GM18858 (cell line): Measurements from ENCODE around the gene ARHGEF12.

Experiments
- ATAC-seq: cut with Tn5 transposase; IDR thresholded peaks from one replicate; pipeline ENCODE4 v1.9.1; 2021; ENCODE audit not compliant: unreplicated experiment

ARHGEF12 gene

DNA sequence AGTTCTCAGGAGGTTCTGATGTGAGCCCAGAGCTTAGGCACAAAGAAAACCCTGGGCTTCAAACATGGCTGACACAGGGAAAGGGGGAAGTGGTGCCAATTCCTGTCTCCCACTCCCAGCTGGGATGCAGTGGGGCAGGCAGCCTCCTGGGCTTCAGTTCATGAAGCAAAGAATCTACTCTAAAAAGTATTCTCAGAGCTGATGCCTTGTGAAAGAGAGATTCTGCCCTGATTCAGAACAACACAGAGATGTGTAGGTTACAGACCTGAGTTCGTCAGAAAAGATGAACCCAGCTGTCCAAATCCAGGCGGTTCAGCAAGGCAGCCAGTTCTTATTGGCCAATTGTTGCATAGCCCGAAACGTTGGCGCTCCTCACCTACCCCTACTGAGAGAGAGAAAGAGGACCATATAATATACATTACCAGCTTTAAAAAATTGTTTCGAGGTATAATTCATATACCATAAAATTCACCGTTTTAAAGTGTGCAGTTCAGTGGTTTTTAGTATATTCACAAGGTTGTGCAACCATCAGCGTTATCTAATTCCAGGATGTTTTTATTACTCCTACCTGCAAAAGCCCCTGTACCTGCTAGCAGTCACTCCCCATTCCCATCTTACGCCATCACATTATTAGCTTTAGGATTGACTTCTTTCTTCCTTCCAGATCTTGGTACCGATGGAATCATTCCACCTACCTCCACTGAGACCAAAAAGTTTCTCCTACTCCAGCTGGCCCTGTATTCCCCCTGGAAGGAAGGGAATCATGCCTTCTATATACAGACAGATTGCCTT lies 18.3 kb upstream of the ARHGEF12 start:
- ATAC-seq, result no peak

DNA sequence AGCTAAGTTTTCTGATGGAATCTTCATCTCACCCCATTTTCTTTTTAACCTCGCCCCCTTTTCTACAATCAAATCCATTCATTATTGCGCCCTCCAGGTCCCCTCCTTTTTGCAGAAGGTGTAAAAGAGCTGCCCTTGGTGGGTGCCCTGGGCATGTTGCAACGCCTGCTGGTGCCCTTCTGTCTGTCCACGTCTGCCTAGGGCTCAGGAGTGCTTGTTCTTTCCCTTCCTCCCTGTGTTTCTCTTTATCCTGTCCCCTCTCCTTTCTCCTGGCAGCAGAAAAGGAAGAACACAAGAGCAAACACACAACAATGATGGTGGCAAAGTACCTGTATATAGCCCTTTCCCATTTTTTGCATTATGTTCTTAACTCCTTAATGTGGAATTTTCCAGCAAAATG lies 17.3 kb upstream of the ARHGEF12 start:
- no peak for ATAC-seq

DNA sequence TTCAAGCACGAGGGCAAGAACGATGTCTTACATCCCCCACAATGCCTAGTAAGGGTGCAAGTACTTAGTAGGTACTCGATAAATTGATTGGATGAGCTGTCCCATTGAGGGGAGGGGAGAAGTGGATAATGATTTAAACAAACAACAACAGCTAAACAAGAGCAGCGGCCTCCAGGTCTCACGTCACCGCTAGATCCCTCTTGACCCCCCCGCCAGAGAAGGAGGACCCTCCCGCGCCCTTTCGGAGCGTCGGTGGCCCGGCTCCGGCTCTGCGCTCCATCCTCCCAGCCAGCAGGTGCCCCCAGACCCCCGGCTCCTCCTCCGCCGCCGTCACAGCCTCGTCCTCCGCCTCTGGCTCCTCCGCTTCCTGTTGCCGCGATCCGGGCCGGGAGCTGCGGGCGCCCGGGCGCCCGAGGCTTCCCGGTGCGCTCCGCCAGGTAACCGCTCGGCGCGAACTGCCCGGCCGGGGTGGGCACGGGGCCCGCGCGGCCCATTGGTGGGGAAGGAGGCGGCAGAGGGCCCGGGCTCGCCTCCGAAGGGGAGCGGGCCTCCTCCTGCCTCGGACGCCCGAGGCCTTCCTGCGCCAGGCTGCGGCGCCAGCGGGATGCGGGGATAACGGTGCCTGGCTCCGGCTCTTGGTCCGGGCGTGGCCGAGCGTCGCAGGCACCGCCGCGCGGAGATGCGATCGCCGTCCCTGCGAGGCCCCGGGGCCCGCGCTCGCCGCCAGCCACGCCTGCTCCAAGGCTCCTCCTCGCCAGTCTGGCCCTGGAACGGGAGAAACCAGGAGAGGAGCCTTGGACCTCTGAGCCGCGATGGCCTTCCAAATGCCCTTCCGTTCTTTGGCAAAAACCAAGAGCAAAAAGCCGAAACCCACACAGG lies 11.0 kb upstream of the ARHGEF12 start, which contains the start of gene TLCD5:
Gene TLCD5 (plus strand): TSS at position 368 of the 879 bp plus-strand sequence. CDS start 2,143 bp downstream, outside the sequence.
- no peak for ATAC-seq

DNA sequence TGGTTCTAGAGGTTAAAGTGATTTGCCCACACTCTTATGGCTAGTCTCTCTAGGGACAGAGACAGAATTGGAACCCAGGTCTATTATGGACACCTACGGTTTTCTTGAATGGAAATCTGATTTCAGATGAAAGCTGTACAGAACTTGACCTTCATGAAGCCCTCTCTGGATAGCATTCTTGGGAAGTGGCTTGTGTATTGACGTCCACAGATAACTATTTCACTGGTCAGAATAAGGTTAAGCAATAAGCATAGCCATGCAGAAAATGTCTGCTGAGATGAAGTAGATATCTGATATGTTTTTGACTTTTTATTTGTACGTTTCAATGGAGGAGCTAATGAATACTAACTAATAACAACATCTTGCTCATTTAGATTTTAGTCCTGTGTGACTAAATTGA lies 10.0 kb upstream of the ARHGEF12 start:
- no peak for ATAC-seq

DNA sequence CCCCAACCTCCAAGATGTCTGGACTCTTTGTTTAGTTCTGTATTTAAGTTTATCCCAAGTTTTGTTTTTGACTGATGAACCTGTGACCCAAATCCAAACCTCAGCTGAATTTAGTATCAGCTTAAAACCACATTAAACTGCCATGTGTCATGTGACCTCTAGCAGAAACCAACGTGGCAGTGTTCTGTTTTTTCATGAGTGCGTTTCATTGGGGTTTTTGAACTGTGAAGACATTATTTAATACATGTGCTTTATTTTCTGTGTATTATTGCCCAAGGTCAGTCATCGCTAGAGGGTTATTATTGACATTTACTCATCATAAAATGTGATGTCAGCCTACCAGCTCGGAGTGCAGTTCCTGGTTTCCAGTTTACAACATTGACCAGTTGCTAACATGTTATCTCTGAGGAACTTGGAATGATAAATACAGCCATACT lies 9.3 kb upstream of the ARHGEF12 start:
- ATAC-seq, result no peak

DNA sequence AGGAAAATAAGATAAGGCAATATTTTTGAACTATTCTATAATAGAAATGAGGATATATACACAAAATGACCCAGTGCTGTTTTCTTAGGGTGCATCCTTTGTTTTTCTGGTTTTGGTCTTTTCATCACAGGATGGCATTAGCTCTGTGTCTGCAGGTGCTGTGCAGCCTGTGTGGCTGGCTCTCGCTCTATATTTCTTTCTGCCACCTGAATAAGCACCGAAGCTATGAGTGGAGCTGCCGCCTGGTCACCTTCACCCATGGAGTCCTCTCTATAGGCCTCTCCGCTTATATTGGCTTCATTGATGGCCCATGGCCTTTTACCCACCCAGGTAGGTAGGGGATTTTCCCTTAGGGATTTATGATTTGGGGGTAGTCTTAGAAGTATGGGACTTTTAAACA lies 8.9 kb upstream of the ARHGEF12 start:
- no peak for ATAC-seq

DNA sequence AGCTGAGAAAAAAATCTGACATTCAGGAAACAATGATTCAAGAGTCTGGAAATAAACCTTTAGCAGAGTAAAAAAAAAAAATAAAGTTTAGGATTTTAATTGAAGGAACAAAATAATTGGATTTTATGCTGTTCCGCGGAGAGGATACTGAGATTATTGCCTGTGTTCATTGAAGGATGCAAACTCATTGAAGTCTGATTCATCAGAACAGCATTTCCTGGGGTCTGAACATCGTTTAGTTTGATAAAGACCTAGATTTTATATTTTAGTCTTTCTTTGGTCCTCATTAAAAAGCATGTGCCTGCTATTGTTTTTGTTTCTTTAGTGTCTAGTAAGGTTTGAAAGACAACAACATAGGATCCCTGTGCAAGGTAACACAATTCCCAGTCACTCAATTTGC lies 6.7 kb upstream of the ARHGEF12 start:
- ATAC-seq, result no peak

DNA sequence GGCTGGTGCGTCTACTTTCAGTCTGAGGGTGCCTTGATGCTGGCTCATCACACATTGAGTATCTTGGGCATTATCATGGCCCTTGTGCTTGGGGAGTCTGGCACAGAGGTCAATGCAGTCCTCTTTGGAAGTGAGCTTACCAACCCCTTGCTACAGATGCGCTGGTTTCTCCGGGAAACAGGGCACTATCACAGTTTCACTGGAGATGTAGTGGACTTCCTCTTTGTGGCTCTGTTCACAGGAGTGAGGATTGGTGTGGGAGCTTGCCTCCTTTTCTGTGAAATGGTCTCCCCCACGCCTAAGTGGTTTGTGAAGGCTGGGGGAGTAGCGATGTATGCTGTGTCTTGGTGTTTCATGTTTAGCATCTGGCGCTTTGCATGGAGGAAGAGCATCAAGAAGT lies 6.2 kb upstream of the ARHGEF12 start:
- ATAC-seq, result no peak

DNA sequence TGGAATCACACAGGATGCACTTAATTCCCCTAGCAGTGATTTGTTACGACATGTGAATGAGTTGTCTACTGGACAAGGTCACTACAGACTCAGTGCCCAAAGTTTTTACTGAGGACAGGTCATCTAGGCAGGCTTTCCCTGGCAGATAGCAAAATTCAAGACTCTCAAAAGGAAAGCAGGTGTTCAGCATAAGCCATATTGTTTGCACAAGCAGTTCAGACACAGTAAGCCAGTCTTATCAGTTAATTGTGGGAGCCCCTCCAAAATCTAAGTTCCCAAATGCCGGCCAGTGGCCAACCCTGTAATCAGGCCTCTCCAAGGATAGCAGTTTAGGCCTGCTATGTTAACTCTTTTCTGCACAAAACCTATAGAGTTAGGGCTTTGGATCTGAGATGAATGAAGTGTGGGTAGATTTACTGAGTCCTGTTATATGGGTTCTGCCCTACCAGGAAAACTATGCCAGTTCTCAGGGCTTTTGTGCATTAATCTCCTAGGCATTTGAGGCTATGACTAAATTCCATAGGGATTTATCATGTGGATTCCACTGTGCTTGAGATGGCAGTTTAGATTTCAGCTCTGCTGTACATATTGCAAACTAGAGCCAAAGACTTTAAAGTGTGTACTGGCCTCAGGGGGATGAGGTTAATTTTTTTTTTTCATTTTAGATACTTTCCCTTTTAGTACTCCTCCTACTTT lies 4.8 kb upstream of the ARHGEF12 start:
- no peak for ATAC-seq

DNA sequence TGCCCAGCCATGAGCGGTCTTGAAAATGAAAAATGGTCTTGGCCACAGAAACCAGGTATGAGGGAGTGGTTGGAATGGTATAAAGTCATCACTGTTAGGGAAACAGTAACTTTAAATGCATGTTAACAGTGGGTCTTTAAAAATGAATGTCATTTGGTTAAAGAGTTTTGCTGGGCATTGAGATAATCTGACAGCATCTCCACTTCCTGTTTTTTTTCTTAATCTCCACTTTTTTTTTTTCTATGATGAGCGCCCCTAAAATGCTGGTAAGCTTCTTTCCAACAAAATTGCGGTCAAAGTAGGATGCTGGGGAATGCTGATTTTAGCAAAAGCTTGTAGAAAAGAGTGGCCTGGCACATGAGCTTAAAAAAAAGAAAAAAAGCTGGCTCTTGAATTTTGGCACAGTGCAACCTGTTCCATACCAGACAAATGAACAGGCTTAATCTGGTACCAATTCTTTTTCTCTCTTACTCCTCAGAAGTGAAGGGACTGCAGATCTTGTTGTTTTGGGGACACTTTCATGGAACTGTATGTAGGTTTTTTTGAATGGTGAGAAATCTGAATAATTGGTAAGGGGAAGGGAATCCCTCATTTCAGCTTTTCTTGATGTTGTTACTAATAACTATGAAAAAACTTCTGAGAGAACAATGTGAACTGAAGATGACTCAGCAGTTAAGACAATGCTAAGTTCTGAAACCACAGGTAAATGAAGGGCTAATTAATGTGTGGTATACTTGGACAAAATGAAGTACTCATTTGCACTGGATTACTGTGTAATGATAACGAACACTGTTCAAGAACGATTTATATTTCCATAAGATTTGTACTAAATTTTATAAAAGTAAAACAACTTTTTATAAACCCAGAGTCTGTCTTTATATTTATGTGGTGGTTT lies 3.1 kb upstream of the ARHGEF12 start:
- ATAC-seq, result no peak

DNA sequence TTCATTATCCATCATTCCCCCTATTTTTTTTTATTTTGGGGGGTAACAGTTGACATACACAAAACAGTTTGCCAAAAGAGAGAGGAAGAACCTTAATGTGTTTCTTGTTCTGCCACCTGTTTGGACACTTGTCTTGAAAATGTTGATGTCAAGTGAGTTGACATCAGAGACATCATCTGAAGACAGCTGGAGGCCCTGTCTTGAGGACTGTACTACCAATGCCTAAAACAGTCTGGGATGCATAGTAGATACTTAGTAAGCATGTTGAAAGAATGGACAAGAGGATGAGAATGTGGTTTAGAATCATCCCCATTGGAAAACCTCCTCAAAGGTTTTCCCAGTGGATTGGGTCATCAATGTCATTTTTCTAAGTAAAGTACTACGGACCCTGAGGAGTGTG lies 2.4 kb upstream of the ARHGEF12 start:
- ATAC-seq, result no peak

DNA sequence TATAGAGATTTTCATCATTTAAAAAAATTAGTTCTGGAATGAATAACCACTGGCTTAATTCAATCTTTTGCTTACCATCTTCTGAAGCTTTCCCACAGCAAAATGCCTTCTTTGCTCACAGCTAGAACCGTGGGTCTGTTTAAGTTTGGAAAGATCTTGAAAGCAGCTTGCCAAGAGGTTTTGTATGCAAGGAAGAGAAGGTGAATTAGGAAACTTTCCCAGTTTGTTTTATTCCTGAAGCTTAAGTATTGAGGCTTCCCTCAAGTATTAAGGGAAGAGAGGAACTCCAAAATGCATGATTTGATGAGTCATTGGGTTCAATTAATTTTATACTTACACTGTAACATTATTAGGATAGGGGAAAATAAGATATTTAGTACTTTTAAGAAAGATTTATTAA lies 1.9 kb upstream of the ARHGEF12 start:
- ATAC-seq, result no peak

DNA sequence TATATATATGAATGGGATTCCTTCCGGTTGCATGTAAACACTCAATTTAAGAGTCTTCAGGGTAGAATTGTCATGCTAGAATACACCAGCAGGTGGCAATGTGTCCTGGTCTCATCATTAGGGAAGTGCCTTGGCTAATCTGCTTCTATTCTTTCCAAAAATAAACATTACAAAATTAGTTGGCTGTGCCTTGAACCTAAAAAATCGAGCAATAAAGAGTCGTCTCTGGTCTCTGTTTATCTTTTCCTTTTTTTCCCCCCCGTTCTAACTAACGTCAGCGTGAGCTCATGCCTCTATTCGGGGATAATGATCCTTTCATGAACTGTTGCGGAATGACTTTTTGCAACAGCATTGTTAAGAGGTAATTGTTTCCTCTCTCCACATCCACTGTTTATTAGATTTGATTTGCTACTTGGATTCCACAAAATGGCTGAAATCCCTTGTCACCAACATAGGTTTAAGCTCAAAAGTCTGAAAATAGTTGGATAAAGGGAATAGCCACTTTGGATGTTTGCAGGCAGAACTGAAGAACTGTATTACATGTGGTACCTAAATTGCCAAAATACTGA lies 1.2 kb upstream of the ARHGEF12 start:
- peak; percentile 27 for ATAC-seq

DNA sequence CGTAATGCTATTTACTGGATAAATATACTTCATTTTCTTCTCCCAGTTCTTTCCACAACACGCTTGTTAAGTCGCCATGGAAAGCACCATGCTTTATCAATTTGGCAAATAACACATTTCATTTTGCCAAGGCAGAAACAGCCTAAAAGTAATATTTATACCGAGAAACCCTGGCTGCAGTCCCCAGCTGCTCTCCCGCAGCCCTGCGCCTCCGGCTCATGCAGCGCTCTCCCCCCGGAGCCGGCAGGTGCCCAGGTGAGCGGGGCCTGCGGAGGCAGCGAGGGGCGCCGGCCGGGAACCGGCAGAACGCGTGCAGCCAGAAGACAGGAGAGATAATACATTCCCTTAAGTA lies 681 bp upstream of the ARHGEF12 start:
- ATAC-seq, result no peak

DNA sequence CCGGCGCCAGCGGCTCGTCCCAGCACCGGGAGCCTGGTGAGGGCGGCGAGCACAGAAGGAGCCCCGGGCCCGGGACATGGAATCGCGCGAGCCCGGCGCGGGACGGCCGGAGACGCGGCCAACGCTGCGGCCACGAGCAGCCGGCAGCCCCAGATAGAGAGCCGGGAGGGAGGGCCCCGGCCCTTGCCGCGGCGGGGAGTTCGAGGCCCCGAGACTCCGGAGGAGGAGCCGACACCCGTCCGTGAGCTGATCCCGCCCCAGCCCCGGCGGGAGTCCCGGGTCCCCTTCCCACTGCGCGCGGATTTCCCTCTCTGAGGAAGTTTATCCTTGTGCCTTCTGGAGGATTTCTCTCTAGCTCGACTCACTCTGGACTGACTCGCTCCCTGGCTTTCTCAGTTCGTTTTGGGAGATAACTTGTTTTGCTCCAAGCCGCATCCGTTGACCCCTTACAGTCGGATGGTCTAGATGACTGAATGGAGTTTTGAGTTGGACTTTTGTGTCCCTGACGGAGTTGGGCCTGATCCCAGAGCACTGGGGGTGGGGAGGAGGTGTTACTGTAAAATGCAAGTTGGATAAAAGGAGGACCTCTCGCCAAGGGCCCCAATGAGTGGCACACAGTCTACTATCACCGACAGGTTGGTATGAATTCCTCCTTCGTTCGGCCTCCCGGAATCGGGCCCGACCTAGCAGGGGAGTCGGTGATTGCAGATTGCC lies 585 bp downstream of the ARHGEF12 start:
- ATAC-seq, result no peak

DNA sequence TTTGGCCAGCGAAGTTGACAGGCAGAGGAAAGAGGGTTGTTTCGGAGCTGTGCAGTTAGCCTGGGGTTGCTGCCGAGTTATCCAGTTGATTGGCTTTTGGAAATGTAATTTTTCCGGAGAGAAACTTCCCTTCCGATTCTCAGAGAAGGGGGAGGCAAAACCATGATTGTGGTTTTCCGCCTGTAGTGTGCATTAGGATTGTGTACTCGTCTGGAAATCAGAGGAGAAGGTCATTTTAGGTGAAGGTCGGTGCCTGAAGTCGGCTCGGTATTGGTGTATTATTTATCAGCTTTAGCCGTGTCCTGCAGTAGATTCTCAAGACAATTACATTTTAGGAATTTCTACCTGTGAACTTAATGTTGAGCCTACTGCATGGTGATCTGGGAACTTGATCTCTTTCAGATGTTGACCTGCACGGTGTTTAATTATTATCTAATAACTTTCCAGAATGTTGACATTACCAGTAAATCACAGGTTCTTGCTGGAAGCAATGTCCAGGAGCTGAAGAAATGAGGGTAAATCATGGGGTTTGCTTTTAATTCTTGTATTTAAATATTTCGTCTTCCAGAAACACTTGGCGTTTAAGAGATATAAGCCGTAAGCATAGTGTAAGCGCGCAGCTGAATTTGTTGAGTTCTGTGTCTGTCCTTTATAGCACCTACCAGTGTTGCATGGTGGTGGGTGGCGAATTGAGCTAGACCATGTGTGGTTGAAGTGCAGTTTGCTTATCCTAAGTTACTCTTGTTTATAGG lies 1.3 kb downstream of the ARHGEF12 start:
- no peak for ATAC-seq

DNA sequence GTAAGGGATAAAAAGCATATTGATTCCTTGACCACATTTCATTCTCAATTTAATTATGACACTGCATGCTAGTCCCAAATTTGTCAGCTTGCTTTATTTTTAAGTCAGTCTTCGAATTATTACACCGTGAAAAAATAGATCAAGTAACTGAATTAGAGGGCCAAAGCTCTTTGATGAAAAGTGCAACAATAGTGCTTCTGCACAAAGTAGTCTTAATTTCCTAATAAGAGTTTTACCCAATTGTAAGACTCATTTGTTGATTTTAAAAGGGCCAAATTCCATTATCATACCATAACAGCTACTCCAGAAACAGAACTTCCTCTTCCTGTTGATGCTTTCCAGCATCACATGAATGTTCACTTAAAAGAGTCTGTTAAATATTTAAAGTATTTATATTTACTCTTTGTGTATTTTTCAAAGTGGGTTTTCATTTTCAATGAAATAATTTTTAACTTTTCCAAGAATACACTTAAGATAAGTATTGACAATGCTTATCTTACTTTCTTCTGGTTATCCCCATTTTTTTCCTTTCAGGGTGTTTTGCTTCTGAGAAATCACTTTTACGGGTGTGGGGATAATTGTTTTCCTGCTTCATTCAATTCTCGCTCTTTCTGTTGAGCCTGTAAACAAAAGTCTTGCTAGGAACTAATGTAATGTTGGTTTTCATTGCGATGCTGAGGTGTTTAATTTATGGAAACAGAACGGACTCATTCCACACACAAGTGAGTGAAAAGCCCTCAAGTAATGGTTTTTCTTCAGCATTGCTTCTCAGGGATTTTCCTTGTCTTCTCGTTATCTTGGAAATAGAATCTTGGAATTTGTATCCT lies 2.1 kb downstream of the ARHGEF12 start:
- ATAC-seq, result no peak

DNA sequence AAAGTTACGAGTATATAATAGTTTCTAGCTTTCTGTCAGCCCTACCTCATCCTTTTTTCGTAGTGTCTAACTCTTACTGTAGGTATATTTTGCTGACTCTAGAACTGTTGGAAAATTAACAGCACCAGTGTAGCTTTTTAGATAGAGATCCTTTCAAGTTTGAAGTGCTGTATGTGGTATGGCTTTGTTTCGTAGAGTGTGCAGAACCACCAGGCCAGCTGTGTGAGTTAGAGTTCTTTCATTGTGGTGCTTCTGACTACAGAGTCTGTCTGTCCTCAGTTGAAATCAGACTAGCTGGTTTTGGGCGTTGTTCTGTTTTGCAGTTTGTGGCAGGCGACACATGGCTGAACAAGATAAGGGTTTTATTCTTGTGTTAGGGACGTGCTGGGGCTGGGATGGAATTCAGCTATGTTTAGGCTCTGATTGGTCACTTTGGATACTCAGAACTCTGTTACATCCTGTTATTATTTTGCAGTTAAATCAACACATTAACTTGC lies 3.2 kb downstream of the ARHGEF12 start:
- ATAC-seq, result no peak
